OCI-LY3 (cell line): ENCODE measurements around the gene PTPRA.
"Not testable (repeated sequence)": the region's sequence is repeated elsewhere in the genome, so short reads cannot be mapped to it uniquely, and the experiment has no call there.

Experiments
- EZH2phosphoT487 ChIP-seq: fragments of 200-600 bp; shearing (Covaris generic); IDR thresholded peaks from 2 replicates; pipeline ENCODE4 v1.6.1; 2018; ENCODE audit warnings: antibody characterized with exemption, mixed run types, low read depth
- TF ChIP-seq, protein P1 (sequence below): fragments of 200-600, 300-600 bp; sonication (generic); IDR thresholded peaks from 2 replicates; pipeline ENCODE4 v1.5.1; 2014; ENCODE audit warnings: antibody characterized with exemption, low read length, low read depth

DNA sequence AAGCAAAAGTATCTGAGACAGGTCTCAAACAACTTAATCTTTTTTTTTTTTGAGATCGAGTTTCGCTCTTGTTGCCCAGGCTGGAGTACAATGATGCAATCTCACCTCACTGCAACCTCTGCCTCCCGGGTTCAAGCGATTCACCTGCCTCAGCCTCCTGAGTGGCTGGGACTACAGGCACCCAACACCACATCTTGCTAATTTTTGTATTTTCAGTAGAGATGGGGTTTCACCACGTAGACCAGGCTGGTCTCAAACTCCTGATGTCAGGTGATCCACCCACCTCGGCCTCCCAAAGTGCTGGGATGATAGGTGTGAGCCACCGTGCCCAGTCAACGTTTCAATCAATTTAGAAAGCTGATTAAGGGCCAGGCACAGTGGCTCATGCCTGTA is 200.0 kb downstream of the PTPRA start:
- TF ChIP-seq, protein P1, sequence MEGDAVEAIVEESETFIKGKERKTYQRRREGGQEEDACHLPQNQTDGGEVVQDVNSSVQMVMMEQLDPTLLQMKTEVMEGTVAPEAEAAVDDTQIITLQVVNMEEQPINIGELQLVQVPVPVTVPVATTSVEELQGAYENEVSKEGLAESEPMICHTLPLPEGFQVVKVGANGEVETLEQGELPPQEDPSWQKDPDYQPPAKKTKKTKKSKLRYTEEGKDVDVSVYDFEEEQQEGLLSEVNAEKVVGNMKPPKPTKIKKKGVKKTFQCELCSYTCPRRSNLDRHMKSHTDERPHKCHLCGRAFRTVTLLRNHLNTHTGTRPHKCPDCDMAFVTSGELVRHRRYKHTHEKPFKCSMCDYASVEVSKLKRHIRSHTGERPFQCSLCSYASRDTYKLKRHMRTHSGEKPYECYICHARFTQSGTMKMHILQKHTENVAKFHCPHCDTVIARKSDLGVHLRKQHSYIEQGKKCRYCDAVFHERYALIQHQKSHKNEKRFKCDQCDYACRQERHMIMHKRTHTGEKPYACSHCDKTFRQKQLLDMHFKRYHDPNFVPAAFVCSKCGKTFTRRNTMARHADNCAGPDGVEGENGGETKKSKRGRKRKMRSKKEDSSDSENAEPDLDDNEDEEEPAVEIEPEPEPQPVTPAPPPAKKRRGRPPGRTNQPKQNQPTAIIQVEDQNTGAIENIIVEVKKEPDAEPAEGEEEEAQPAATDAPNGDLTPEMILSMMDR, result not testable (repeated sequence)
- not testable (repeated sequence) for TF ChIP-seq EZH2phosphoT487
